ENCODE measurements around the gene SOX4. TPM values are rescaled to one million over a fixed set of nuclear protein-coding genes. Genes with fewer than 3 reads are reported as not detected.
"Not testable (repeated sequence)": the region's sequence is repeated elsewhere in the genome, so short reads cannot be mapped to it uniquely, and the experiment has no call there.

Gene SOX4
- polyA plus RNA-seq (2012; rRNA removed) = 5.5 and 5.8 TPM in 2 replicates
- 7.8 and 7.9 TPM in 2 replicates for polyA plus RNA-seq (2012; cell fraction: cytosol; rRNA removed)
- 6.8 and 7.5 TPM in 2 replicates for polyA plus RNA-seq (2012; cell fraction: nucleus; rRNA removed)

- Histone ChIP-seq H3K4me2 (peak within 1 kb of the TSS; percentile 84), H3K36me3 (replicated peaks in 1 of 2; ENCODE audit: control insufficient read depth in 1 of 2, insufficient read depth in 2 of 2, low read length in 1 of 2) (peaks cover 14 to 16% of the 10 kb centered on the region in 2 experiments), H4K20me1 (ENCODE audit: insufficient read depth) (peaks cover 9% of the 10 kb centered on the region; the same call in 1 of the 2 replicates), H3K27me3 (ENCODE audit: insufficient read depth) (no peaks in the 10 kb centered on the region), H3K9ac (peak within 1 kb of the TSS; percentile 89), H3F3A (replicated peaks; ENCODE audit: insufficient read depth) (peaks cover 28% of the 10 kb centered on the region), H3K9me2 (no peaks in the 10 kb centered on the region), H3K79me2 (ENCODE audit: insufficient read depth) (peaks cover 45% of the 10 kb centered on the region), H3K9me3 (no peaks in the 10 kb centered on the region), H3K27ac (ENCODE audit: low read depth in 2 of 2, low read length in 1 of 2) (peak within 1 kb of the TSS; percentile 88 to 98), H3K4me3 (ENCODE audit: low read depth in 2 of 2, low read length in 1 of 2) (peak within 1 kb of the TSS; percentile 81 to 95), H2AFZ (ENCODE audit: low read depth) (peak within 1 kb of the TSS; percentile 72), H3K4me1 (ENCODE audit: control insufficient read depth in 1 of 2, insufficient read depth in 2 of 2, low read depth in 1 of 2, low read length in 1 of 2) (peaks cover 6 to 8% of the 10 kb centered on the region in 2 experiments; a peak in 3 of 4 replicates)
- TF ChIP-seq PBX3 (IDR thresholded peaks at IDR 0.05) = peak; percentile 35; the same call in 1 of the 2 replicates
- peak; percentile 35 for TF ChIP-seq SMC3 (IDR thresholded peaks at IDR 0.05; ENCODE audit: low read depth, low read length)
- peak; percentile 36 to 70; a peak in 3 of 4 replicates for TF ChIP-seq EP300 (IDR thresholded peaks at IDR 0.05; ENCODE audit: borderline replicate concordance in 1 of 2, low read depth in 1 of 2, low read length in 1 of 2)
- TF ChIP-seq RFX5 (IDR thresholded peaks at IDR 0.05; ENCODE audit: low read length) = peak; percentile 95
- TF ChIP-seq POLR2AphosphoS5 (IDR thresholded peaks at IDR 0.05; ENCODE audit: low read depth, low read length) = peak; percentile 100
- TF ChIP-seq ELF1 (IDR thresholded peaks at IDR 0.05) = peak; percentile 18; the same call in 1 of the 2 replicates
- peak; percentile 34; the same call in 1 of the 2 replicates for TF ChIP-seq RAD21 (IDR thresholded peaks at IDR 0.05; ENCODE audit: low read length)
- peak; percentile 63; the same call in 1 of the 2 replicates for TF ChIP-seq MAX (IDR thresholded peaks at IDR 0.05; ENCODE audit: low read depth)
- peak; percentile 72 for TF ChIP-seq IRF3 (IDR thresholded peaks at IDR 0.05; ENCODE audit: low read depth, low read length)
- peak; percentile 98 for TF ChIP-seq TAF1 (IDR thresholded peaks at IDR 0.05; ENCODE audit: borderline replicate concordance, low read depth, low read length)
- TF ChIP-seq REST (IDR thresholded peaks at IDR 0.05; ENCODE audit: low read depth, low read length) = peak; percentile 31; the same call in 1 of the 2 replicates
- TF ChIP-seq SIN3A (IDR thresholded peaks at IDR 0.05; ENCODE audit: borderline replicate concordance, low read depth, low read length) = peak; percentile 40; the same call in 1 of the 2 replicates
- TF ChIP-seq TCF12 (IDR thresholded peaks at IDR 0.05) = peak; percentile 19; the same call in 1 of the 2 replicates
- TF ChIP-seq CHD2 (IDR thresholded peaks at IDR 0.05; ENCODE audit: low read length, partially characterized antibody) = peak; percentile 57
- TF ChIP-seq MXI1 (IDR thresholded peaks at IDR 0.05; ENCODE audit: low read depth, low read length) = peak; percentile 75
- no peak for TF ChIP-seq FOSL2 (IDR thresholded peaks at IDR 0.05; ENCODE audit: borderline replicate concordance, low read depth)
- peak; percentile 51; the same call in 1 of the 2 replicates for TF ChIP-seq NFIC (IDR thresholded peaks at IDR 0.05; ENCODE audit: borderline replicate concordance)
- peak; percentile 77 for TF ChIP-seq RCOR1 (IDR thresholded peaks at IDR 0.05; ENCODE audit: low read length)
- 0 out of 2 replicates have a peak, but pooled peaks have one; percentile 10 for TF ChIP-seq FOXM1 (IDR thresholded peaks at IDR 0.05; ENCODE audit: low read depth)
- TF ChIP-seq EZH2phosphoT487 (IDR thresholded peaks at IDR 0.05; ENCODE audit: borderline replicate concordance, low read depth) = no peak
- no peak for TF ChIP-seq MEF2A (IDR thresholded peaks at IDR 0.05; ENCODE audit: borderline replicate concordance, low read depth)
- TF ChIP-seq JUND (IDR thresholded peaks at IDR 0.05) = no peak
- TF ChIP-seq YY1 (IDR thresholded peaks at IDR 0.05; ENCODE audit: low read depth) = no peak
- TF ChIP-seq NRF1 (IDR thresholded peaks at IDR 0.05; ENCODE audit: low read depth, low read length) = peak; percentile 56
- ChIA-PET CTCF (interaction anchor here (0.5 to 7.3 kb wide), 9 partner anchors 71 to 1853 kb away, joined by 3 to 64 read pairs (median 5); no protein-coding TSS in a partner anchor), POLR2A (interaction anchor here (0.5 to 10.5 kb wide), 37 partner anchors 72 to 1853 kb away, joined by 3 to 173 read pairs (median 4); no protein-coding TSS in a partner anchor)
- 2% methylated on average over 18 of the region's 19 CpGs for WGBS (ENCODE audit: low lambda C conversion rate)
- DNase-seq = peak; percentile 93
Observed at GRCh38 chr6:21593412-21593926, at the start of gene SOX4. SOX4 (plus strand) TSS chr6:21593751; CDS start chr6:21594535, 784 bp downstream.

GRCh38 chr6:21552286-21552685 lies 41.3 kb upstream of the SOX4 start:
- H3K4me1 ChIP-seq (ENCODE audit: control insufficient read depth in 1 of 2, insufficient read depth in 2 of 2, low read depth in 1 of 2, low read length in 1 of 2); POLR2A ChIA-PET; CTCF ChIA-PET: not testable (repeated sequence)

More at GRCh38 chr6:21552286-21552685, 41.3 kb upstream of the SOX4 start:
- H3F3A ChIP-seq (replicated peaks; ENCODE audit: insufficient read depth); H3K4me2 ChIP-seq; H3K9me2 ChIP-seq; H3K79me2 ChIP-seq (ENCODE audit: insufficient read depth); DNase-seq; H3K9me3 ChIP-seq; H4K20me1 ChIP-seq (ENCODE audit: insufficient read depth); H3K36me3 ChIP-seq (replicated peaks in 1 of 2; ENCODE audit: control insufficient read depth in 1 of 2, insufficient read depth in 2 of 2, low read length in 1 of 2); H2AFZ ChIP-seq (ENCODE audit: low read depth); H3K4me3 ChIP-seq (ENCODE audit: low read depth in 2 of 2, low read length in 1 of 2); H3K9ac ChIP-seq; H3K27me3 ChIP-seq (ENCODE audit: insufficient read depth); H3K27ac ChIP-seq (ENCODE audit: low read depth in 2 of 2, low read length in 1 of 2): not testable (repeated sequence)
- WGBS (ENCODE audit: low lambda C conversion rate) = no CpG with 5 or more reads among the region's 27 CpGs
